ENCODE data around the gene CD38. TPM values are rescaled to one million over a fixed set of nuclear protein-coding genes. Genes with fewer than 3 reads are reported as not detected.
"Not testable (repeated sequence)": the region's sequence is repeated elsewhere in the genome, so short reads cannot be mapped to it uniquely, and the experiment has no call there.

The CD38 gene
- total RNA-seq = 10 to 100 TPM in 1 of 4 donors, 1 to 10 TPM in 3; 7.3 to 13.9 (median 9.2) TPM

GRCh38 chr4:15778289-15779241 lies at the start of gene CD38:
TSS of gene CD38 (plus strand) at chr4:15778328. CDS start at chr4:15778415, 87 bp downstream.
- DNase-seq (ENCODE audit: low spot score) = no peak
- ATAC-seq (ENCODE audit: low FRiP score) = peak; percentile 47
- TF ChIP-seq, protein P1, sequence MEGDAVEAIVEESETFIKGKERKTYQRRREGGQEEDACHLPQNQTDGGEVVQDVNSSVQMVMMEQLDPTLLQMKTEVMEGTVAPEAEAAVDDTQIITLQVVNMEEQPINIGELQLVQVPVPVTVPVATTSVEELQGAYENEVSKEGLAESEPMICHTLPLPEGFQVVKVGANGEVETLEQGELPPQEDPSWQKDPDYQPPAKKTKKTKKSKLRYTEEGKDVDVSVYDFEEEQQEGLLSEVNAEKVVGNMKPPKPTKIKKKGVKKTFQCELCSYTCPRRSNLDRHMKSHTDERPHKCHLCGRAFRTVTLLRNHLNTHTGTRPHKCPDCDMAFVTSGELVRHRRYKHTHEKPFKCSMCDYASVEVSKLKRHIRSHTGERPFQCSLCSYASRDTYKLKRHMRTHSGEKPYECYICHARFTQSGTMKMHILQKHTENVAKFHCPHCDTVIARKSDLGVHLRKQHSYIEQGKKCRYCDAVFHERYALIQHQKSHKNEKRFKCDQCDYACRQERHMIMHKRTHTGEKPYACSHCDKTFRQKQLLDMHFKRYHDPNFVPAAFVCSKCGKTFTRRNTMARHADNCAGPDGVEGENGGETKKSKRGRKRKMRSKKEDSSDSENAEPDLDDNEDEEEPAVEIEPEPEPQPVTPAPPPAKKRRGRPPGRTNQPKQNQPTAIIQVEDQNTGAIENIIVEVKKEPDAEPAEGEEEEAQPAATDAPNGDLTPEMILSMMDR (IDR thresholded peaks at IDR 0.05) = no peak

- DNase-seq (ENCODE audit: low spot score) (no peak), ATAC-seq (ENCODE audit: low FRiP score) (peak; percentile 49)
- TF ChIP-seq, protein P1 (IDR thresholded peaks at IDR 0.05) = peak in 1 of 3 donors; percentile 4
Observed at GRCh38 chr4:15729910-15730533, 48.1 kb upstream of the CD38 start.

GRCh38 chr4:15733061-15733460 lies 45.1 kb upstream of the CD38 start:
- ATAC-seq (ENCODE audit: low FRiP score); DNase-seq (ENCODE audit: low spot score): not testable (repeated sequence)

GRCh38 chr4:15735536-15735935 lies 42.6 kb upstream of the CD38 start:
- DNase-seq (ENCODE audit: low spot score) (no peak), ATAC-seq (ENCODE audit: low FRiP score) (no peak)
- TF ChIP-seq, protein P1 (IDR thresholded peaks at IDR 0.05) = no peak

DNA sequence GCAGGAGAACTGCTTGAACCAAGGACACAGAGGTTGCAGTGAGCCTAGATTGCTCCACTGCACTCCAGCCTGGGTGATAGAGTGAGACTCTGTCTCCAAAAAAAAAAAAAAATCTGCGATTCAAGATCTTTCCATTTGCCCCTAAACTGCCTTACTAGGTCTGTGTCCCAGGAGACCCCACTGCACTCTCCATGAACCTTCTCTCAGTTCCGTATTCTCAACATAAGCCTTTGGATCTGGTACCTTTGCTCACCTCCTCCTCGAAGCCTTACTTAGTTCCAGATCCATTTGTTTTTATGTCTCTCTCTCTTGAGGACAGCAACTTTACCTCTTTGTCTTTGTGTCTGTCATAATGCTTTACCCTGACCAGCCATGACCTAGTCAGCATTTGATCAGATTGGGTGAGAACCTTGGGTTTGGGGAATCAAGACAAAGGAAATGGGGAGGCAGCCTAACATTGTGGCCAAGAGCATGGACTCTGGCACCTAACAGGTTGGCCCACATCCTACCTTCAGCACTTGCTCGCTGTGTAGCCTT lies 41.5 kb upstream of the CD38 start:
- ATAC-seq (ENCODE audit: low FRiP score) = no peak
- TF ChIP-seq, protein P1 (IDR thresholded peaks at IDR 0.05) = no peak
- DNase-seq (ENCODE audit: low spot score) = no peak

- DNase-seq (ENCODE audit: low spot score) = no peak
- TF ChIP-seq, protein P1 (IDR thresholded peaks at IDR 0.05) = no peak
- ATAC-seq (ENCODE audit: low FRiP score) = no peak
Observed at GRCh38 chr4:15737255-15737654, 40.9 kb upstream of the CD38 start.

DNA sequence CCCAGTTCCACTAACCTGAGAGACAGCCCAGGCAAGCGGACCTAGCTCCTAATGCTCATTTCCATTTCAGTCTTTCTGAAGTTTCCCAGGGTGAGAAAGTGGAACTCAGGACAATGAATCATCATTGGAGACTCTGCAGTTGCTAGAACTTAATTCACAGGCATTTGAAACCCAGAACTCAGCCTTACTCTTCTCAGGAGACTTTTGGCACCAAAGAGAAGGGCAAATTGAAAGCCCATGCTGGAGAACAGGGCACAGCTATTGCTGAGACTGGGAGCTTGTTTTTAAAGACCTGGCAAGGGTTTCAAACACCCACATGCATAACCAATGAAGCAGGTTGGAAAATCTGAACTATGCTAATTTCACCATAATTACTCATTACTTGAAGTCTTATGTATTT lies 39.3 kb upstream of the CD38 start:
- no peak for ATAC-seq (ENCODE audit: low FRiP score)
- no peak for DNase-seq (ENCODE audit: low spot score)
- TF ChIP-seq, protein P1 (IDR thresholded peaks at IDR 0.05) = no peak
